DND-41 (cell line): ENCODE results near the gene PTK6.

Experiments used
- EZH2 ChIP-seq: IDR thresholded peaks from 3 replicates; pipeline ENCODE4 v1.6.1; 2012; ENCODE audit warnings: borderline replicate concordance, low read depth, mild to moderate bottlenecking, moderate library complexity, low read length, inconsistent platforms; ENCODE audit not compliant: severe bottlenecking
- TF ChIP-seq, protein P1 (sequence below): IDR thresholded peaks from 2 replicates; pipeline ENCODE4 v1.5.1; 2012; ENCODE audit warnings: borderline replicate concordance, low read length, moderate library complexity, mild to moderate bottlenecking; ENCODE audit not compliant: poor library complexity, severe bottlenecking; ENCODE audit errors: extremely low read depth

DNA sequence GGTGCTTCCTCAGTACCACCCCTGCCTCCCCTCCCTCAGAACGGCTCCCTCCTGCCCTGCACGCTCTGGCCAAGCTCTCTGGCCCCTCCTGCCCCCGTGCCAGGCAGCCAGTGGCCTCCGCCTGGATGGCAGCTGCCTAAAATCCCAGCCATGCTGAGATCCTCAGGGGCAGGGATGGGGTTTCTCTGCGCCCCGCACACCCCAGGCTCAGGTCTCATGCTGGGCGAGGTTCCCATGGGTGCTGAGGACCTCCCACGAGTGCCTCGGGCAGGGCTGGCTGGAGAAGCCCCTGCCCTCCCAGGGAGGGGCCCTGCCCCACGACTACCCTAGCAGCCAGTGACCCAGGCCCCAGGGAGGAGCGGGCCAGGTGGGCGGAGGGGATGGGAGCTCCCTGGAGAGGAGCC, 2.7 kb downstream of the PTK6 start:
- TF ChIP-seq EZH2: no peak
- TF ChIP-seq, protein P1, sequence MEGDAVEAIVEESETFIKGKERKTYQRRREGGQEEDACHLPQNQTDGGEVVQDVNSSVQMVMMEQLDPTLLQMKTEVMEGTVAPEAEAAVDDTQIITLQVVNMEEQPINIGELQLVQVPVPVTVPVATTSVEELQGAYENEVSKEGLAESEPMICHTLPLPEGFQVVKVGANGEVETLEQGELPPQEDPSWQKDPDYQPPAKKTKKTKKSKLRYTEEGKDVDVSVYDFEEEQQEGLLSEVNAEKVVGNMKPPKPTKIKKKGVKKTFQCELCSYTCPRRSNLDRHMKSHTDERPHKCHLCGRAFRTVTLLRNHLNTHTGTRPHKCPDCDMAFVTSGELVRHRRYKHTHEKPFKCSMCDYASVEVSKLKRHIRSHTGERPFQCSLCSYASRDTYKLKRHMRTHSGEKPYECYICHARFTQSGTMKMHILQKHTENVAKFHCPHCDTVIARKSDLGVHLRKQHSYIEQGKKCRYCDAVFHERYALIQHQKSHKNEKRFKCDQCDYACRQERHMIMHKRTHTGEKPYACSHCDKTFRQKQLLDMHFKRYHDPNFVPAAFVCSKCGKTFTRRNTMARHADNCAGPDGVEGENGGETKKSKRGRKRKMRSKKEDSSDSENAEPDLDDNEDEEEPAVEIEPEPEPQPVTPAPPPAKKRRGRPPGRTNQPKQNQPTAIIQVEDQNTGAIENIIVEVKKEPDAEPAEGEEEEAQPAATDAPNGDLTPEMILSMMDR: no peak
